Bone marrow (tissue), 2 donors: ENCODE measurements around the gene TXNDC8.
A peak's percentile ranks its signal among the peaks of the same experiment; 100 is the strongest.
"Not testable (repeated sequence)": the region's sequence is repeated elsewhere in the genome, so short reads cannot be mapped to it uniquely, and the experiment has no call there.

Source experiments
- DNase-seq, 2 donors: peaks; one replicate each; lab custom pipeline; 2025; lab: John Stamatoyannopoulos, UW

The TXNDC8 gene

DNA sequence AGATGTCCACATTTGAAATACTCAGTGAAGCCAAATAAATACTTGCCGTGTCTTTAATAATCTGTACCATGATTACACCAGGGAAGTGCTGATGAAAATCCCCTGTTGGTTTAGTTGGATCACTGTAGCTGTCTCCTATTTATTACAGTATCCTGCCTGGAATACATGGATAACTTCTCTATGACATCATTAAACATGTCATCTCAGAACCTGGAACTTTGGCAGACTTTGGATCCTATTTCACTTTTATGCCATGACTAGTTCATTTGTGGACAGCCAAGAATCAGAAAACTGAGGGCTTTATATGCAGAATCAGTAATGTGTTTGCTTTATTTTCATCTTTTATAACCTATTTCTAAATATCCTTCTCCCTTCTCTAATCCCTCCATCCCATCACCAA is at the start of gene TXNDC8:
Gene TXNDC8, minus strand, starts transcription at position 137 of the 400 bp plus-strand sequence.
- DNase-seq, result no peak

DNA sequence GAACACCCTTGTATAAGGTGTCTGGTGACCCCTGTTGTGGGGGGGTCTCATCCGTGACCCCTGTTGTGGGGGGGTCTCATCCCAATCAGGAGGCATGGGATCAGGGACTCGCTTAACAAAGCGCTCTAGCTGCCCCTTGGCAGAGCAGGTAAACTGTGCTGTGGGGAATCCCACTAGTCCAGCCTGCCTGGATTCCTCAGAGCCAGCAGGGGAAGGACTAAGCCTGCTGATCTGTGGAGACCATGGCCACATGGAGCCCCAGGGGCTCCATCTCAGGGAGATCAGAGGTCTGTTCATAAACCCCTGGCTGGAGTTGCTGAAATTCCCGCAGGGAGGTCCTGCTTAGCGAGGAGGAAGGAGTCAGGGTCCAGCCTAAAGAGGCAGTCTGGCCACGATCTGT is 45.8 kb upstream of the TXNDC8 start:
- no peak for DNase-seq

DNA sequence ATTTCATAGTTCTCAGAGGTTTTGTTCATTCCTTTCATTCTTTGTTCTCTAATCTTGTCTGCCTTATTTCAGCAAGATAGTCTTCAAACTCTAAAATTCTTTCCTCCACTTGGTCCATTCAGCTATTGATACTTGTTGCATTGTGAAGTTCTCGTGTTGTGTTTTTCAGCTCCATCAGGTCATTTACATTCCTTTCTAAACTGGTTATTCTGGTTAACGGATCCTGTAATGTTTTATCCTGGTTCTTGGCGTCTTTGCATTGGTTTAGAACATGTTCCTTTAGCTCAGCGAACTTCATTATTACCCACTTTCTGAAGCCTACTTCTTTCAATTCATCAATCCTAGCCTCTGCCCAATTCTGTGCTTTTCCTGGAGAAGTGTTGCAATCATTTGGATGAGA is 45.1 kb upstream of the TXNDC8 start:
- no peak for DNase-seq

DNA sequence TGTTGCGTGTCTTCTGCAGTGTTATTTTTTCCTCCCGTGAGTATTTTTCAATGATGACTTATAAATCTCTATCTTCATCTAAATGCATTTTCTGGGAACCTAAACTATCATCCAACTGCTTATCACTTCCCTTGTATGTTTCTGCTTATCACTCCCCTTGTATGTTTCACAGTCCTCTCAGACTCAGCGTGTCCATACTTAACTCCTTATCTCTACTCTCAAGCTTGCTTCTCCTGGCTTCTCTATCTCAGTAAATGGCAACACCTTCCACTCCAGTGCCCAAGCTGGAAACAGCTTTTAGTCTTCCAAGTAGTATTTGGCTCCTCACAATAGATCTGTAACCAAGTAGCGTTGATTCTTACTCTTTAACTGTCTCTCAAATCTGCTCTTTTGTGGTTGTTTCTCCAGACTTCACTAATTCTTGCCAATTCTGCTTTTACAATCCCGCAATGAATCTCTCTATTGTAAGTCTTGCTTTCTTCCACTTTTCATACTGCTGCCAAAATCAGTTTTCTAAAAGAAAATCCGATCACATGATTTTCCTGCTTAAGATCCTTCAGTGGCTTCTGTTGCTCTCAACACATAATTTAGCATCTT is 33.8 kb upstream of the TXNDC8 start:
- no peak for DNase-seq

DNA sequence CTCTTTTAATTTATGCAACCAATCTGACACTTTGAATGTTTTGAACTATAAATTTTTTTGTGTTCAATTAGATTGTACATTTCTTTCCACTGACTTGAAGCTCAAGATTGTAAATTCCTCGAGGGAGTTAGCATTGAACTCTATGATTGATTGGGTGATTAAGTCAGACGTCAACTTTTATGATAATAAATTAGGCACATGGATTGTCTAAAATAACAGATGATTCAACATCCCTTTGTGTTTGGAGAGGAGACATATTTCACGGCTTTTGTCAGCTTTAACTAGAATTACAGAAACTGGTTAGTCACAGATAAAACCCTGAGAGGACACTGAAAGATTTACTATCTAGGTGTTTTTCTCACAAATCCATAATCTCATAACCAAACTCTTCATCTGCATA is 32.7 kb upstream of the TXNDC8 start:
- DNase-seq, result no peak

DNA sequence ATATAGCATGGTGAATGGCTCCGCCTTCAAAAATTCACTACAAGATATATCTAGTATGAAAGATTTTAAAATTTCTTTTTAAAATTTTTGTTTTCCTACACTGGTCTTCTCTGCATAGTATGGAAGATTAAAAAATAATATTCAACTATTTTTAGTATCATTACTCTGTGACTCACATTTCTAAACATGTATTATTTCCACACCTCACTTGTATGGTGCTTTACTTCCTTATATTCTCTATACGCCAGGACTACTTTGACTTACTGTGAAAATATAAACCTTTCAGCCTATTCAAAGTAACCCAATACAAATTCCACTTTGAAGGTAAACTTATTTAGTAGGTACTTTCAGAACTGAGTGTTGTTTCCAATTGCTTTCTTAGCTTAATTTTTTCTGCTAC is 26.8 kb upstream of the TXNDC8 start:
- DNase-seq, result no peak

DNA sequence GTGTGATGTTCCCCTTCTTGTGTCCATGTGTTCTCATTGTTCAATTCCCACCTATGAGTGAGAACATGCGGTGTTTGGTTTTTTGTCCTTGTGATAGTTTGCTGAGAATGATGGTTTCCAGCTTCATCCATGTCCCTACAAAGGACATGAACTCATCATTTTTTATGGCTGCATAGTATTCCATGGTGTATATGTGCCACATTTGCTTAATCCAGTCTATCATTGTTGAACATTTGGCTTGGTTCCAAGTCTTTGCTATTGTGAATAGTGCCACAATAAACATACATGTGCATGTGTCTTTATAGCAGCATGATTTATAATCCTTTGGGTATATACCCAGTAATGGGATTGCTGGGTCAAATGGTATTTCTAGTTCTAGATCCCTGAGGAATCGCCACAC is 21.3 kb upstream of the TXNDC8 start:
- not testable (repeated sequence) for DNase-seq

DNA sequence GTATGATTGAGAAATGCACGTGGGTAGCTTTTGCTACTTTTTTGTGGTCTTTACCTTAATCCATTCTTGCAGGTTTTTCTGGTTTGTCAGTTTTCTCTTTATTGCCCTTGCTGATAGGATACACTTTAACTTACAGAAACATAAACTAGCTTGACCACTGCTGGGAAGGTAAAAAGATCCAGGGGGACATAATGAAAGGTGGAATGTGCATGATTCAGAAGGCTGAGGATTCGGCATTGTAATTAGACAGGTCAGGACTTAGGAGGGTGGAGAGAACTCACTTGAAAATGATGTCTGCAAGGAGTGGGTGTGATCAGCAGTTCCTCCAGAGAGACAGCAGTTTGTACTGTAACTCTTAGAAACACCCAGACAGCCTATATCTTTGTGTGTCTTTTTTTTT is 19.8 kb upstream of the TXNDC8 start:
- DNase-seq, result no peak

DNA sequence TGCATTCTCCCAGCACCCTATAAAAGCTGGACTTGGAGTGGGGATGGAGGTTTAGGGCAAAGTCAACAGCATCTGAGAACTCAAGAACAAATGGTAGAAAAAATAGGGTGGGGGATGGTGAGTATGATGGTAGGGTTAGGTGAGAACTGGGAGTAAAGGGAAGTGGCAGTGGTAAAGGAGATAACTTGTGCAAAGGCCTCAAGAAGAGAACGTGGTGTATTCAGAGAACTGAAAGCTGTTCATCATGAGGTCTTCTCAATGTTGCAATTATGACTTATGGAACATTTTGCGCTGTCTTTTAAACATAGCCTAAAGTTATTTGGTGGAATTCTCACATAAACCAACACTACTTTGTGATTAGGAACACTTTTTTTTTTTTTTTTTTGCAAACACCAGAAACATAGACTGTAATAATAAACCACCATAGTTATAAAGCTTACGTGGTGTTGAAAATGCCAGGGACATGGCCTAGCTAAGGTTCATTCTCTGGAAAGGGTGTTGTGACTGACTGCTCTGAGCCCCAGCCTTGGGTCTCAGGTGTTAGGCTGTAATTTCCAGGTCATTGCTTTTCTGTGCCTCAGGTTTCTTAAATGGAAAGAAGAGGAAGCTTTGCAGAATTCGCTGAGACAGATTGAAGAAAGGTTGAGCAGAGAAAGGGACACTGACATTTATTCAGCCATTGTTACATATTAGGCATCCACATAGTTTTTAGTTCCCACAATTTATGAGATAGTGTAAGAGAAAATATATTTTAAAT is 19.2 kb upstream of the TXNDC8 start:
- no peak for DNase-seq

DNA sequence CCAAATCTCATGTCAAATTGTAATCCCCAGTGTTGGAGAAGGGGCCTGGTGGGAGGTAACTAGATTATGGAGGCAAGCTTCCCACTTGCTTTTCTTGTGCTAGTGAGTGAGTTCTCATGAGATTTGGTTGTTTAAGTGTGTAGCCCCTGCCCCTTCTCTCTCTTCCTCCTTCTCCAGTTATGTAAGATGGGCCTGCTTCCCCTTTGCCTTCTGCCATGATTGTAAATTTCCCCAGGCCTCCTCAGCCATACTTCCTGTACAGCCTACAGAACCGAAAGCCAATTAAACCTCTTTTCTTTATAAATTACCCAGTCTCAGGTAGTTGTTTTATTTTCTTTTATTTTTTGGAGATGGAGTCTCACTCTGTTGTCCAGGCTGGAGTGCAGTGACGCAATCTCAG is 18.2 kb upstream of the TXNDC8 start:
- no peak for DNase-seq

DNA sequence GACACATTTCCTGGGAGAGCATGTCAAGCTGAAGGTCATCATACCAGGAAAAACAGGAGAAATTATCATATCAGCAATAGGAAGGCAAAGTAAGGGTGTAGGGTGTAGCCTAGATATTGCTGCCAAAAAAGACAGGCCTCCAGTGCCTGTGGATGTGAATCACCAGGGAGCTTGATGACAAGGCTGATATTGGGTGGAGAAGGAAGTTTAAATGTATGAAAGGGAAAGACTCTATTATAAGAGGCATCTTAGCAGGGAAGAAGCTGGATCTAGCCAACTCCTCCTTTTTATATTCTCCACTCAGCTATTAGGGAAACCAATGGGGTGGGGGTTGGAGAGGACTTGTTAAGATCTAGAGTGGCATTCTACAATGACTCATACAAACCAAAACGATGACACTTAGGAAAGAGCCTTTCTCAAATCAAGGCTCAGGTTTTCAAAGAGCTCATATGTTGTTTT is 13.4 kb upstream of the TXNDC8 start:
- DNase-seq, result no peak

DNA sequence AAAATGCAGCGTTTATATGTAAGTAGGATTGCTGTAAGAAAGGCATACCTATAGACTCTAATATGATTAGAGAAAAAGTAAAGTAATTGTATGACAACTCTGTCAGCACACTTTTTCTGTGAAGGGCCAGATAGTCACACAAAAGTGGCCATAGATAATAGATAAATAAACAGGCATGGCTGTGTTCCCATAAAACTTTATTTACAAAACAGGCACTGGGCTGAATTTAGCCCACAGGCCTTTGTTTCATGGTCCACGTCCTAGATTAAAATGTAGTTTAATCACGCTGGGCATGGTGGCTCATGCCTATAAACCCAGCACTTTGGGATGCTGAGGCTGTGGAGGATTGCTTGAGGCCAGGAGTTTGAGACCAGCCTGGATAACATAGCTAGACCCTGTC is 8.7 kb upstream of the TXNDC8 start:
- no peak for DNase-seq

DNA sequence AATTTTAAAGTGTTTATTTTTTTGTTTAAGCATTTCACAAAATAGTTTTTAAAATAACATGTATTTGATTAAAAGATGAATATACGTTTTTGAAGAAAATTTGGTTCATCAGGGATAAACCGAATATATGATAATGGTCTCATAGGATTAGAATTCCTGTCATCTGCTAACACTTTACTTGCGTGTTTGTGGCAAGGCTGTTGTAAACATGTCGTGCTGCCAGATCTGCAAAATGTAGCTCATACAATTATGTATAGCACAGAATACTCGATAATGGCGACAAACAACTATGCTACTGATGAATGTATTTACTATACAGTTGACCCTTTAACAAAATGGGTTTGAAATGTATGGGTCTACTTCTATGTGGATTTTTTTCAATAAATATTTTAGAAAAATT is 7.2 kb upstream of the TXNDC8 start:
- no peak for DNase-seq

DNA sequence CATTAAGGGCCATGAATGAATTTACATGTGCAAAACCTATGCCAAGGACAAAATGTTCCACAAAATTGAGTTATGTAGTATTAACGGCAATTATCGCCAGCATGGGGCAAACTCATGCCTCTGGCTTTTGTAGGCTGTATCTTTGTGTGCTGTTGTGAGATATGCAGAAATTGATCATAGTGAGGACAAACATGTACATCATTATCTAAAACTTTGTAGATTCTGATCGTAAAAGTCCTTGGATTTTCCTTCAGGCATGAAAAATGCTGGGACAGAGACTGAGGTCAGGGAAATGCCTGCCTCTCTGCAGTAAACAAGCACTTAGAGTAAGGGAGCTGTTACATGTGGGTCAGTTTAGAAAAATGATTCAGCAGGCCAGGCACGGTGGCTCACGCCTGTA is 5.9 kb upstream of the TXNDC8 start:
- DNase-seq, result no peak

DNA sequence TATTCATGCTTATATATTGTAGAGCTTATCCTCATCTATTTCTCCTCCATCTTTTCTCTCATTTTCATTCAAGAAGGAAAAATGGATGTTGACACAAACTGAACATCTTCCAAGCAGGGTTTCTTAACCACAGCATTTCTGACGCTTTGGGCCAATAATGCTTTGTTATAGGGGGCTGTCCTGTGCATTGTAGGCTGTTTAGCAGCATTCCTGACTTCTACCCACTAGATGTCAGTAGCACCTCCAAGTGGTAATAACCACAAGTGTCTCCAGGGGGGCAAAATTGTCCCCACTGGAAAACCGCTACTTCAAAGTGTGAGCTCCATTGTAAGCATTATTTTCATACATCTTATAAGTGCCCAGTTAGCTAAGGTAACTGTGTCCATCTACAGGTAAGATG is 2.6 kb upstream of the TXNDC8 start:
- peak in 1 of 2 donors; percentile 7 for DNase-seq

DNA sequence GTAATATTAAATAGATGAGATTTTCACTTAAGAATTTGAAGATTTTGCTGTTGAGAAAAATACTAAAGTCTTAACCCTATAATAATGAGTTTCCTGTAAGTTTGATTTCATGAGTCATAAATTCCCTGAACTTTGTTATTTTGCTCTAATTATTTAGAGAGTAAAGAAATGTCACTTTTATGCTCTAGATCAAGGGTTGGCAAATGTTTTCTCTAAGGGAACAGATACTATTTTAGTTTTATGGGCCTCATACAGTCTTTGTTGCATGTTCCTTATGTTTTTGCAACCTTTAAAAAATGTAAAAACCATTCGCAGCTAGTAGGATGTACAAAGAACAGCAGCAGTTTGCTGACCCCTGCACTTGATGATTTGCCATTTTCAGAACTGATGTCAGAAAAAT is 480 bp upstream of the TXNDC8 start:
- no peak for DNase-seq

DNA sequence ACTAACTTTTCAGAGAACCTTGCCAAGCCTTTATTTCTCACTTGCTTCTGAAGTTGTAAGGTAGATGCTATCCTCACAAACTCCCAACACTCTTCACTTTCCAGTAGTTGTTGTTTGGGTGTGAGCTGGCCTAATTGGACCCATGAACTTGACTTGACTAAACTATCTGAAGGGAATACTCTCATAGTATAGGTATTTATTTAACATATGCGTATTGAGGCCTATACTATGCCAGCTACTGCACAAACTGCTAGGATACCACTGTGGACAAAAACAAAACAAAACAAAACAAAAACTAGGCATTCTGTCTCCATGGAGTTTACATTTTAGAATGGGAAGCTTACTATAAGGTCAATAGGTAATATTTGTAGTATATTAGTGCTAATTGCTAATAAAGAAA is 1.3 kb downstream of the TXNDC8 start:
- no peak for DNase-seq

DNA sequence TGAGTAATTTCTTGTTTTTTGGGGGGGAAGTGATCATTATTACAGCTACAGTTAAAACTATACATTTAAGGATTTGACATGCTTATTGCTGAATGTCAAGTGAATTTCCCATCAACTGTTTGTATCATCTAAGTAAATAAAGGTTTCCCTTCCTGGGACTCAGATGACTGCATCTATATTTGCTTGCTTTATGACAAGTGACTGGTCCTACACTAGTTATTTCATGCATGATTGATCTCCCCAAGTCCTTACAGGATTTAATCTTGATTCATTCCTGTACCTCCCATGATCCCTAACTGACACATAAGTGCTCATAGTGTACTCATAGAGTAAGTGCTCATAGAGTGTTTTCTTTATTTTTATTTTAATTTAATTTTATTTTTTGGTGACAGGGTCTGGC is 2.8 kb downstream of the TXNDC8 start:
- no peak for DNase-seq

DNA sequence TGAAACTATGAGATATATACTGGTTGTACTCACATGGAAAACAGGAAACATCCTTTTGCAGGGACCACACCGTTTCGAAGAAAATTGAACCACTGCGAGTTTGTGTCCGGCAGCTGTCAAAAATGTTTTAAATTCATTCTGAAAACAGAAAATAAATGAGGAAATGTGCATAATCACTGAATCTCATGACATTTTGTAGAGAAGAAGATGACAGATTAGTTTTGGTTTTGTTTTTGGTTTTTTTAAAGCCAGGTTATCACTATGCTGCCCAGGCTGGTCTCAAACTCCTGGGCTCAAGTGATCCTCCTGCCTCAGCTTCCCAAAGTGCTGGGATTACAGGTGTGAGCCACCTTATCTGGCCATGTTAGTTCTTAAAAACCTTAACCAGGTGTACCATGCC is 3.5 kb downstream of the TXNDC8 start:
- peak in 1 of 2 donors; percentile 30 for DNase-seq

DNA sequence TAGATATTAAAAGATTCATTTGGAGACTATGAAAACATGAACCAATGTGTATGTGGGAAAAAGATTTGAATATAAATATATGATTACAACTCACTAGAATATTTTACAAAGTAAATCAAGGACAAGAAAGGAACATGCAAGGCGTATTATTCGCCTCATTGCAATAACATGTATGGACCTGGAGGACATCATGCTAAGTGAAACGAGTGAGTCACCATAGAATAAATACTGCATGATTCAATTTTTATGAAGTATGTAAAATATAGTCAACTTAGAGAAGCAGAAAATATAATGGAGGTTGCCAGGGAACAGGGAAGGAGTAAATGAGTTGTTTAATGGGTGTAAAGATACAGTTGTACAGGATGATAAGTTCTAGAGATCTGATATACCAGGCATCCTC is 4.9 kb downstream of the TXNDC8 start:
- DNase-seq, result no peak

DNA sequence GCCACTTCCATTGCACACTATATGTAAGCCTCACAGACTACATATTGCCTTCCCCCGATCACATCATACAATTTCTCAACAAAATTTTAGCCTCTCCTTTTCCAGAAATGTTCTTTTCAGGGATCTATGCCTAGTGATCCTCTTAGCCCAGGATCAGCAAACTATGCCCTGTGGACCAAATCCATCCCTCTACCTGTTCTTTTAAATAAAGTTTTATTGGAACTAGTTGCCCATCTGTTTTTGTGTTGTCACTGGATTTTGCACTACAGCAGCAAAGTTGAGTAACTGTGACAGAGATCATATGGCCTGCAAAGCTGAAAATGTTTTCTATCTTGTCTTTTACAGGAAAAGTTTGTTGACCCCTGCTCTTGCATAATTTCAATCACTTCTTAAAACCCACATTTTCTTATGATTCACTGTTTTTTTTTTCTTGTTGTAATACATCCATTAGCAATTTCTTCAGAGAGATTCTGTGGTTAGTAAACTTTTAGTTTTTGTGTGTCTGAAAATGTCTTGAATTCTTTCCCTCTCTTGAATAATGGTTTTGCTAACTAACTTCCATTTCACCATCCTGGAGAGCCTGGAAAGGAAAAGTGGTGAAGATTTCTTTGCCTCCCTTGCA is 7.1 kb downstream of the TXNDC8 start:
- no peak for DNase-seq

DNA sequence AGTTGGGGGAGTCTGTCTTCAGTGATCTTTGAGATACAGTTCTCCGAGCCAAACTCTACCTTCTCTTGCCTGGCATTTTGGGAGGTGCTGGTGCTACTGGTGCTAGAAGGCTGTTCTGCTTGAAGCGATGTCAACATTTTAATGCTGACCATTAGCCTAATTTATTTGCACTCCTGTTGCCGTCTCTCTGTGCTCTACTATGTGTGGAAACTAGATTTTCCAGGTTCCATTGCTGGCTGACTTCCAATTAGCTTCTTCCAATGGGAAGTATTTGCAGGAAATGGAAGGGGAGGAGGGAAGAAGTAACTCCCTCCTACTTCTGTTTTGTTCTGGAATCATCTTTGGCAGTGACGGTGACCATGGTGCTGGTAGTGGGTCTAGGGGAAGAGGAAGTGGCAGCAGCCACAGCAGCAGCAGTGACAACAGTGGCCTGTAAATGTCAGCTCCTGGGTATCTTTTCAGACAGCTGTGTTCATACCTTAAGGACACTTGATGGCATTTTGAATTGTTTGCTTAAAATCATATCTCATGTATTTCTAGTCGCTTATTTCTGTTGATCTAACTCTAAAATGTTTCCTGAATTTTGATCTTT is 7.9 kb downstream of the TXNDC8 start:
- DNase-seq, result peak in 1 of 2 donors; percentile 30

DNA sequence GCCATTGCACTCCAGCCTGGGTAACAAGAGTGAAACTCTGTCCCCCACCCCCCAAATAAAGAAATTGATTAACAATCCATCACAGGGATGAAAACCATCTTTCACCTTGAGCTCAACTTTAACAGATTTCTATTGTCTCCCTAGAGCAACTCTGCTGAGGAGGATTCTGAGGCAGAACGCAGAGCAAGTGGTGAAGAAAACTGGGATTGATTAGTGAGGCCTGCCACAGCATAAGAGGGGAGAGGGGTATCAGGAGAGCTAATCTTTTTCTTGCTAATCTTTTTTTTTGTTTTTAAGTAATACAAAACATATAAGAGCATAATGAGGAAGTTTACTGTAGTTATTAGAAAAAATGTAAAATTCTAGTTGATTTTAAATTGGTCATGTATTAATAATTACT is 8.9 kb downstream of the TXNDC8 start:
- DNase-seq, result no peak
